Measurements from ENCODE around the gene PTPRE.

Gene PTPRE

GRCh38 chr10:127971101-127971946 is 64.4 kb downstream of the PTPRE start:
- Mint-ChIP-seq H3K27me3 (ENCODE audit: low read depth, poor library complexity) (peaks cover 14% of the 10 kb centered on the region), H3K27ac (no peak overlapping the region), H3K4me3 (no peak overlapping the region), H3K9me3 (no peaks in the 10 kb centered on the region), H3K36me3 (ENCODE audit: low read depth) (no peaks in the 10 kb centered on the region), H3K4me1 (peaks cover 40% of the 10 kb centered on the region)
- TF ChIP-seq CTCF (IDR thresholded peaks at IDR 0.05): no peak
- no peak for DNase-seq

GRCh38 chr10:127971963-127972615 is 65.2 kb downstream of the PTPRE start:
- Mint-ChIP-seq H3K4me1 (peaks cover 47% of the 10 kb centered on the region), H3K4me3 (no peak overlapping the region), H3K9me3 (no peaks in the 10 kb centered on the region), H3K27me3 (ENCODE audit: low read depth, poor library complexity) (peaks cover 14% of the 10 kb centered on the region), H3K27ac (no peak overlapping the region), H3K36me3 (ENCODE audit: low read depth) (no peaks in the 10 kb centered on the region)
- no peak for DNase-seq
- TF ChIP-seq CTCF (IDR thresholded peaks at IDR 0.05): no peak

- TF ChIP-seq CTCF (IDR thresholded peaks at IDR 0.05): no peak
- Mint-ChIP-seq H3K36me3 (ENCODE audit: low read depth) (no peaks in the 10 kb centered on the region), H3K27me3 (ENCODE audit: low read depth, poor library complexity) (peaks cover 14% of the 10 kb centered on the region), H3K4me1 (peaks cover 54% of the 10 kb centered on the region), H3K4me3 (no peak overlapping the region), H3K27ac (peak overlapping the region; percentile 50), H3K9me3 (no peaks in the 10 kb centered on the region)
- no peak for DNase-seq
These were observed 66.0 kb downstream of the PTPRE start for GRCh38 chr10:127972751-127973357.

- peaks cover 14% of the 10 kb centered on the region for H3K27me3 Mint-ChIP-seq (ENCODE audit: low read depth, poor library complexity)
- peak; percentile 24 for DNase-seq
- no peak overlapping the region for H3K4me3 Mint-ChIP-seq
- TF ChIP-seq CTCF (IDR thresholded peaks at IDR 0.05): peak; percentile 17
- H3K9me3 Mint-ChIP-seq: no peaks in the 10 kb centered on the region
- H3K36me3 Mint-ChIP-seq (ENCODE audit: low read depth): no peaks in the 10 kb centered on the region
- H3K4me1 Mint-ChIP-seq: peaks cover 47% of the 10 kb centered on the region
- H3K27ac Mint-ChIP-seq: no peak overlapping the region
These were observed 66.9 kb downstream of the PTPRE start for GRCh38 chr10:127973791-127974311.

- TF ChIP-seq CTCF (IDR thresholded peaks at IDR 0.05): no peak
- peaks cover 12% of the 10 kb centered on the region for H3K27me3 Mint-ChIP-seq (ENCODE audit: low read depth, poor library complexity)
- H3K36me3 Mint-ChIP-seq (ENCODE audit: low read depth): no peaks in the 10 kb centered on the region
- H3K4me1 Mint-ChIP-seq: peaks cover 47% of the 10 kb centered on the region
- H3K9me3 Mint-ChIP-seq: peaks cover 2% of the 10 kb centered on the region
- no peak overlapping the region for H3K27ac Mint-ChIP-seq
- no peak for DNase-seq
- H3K4me3 Mint-ChIP-seq: no peak overlapping the region
These were observed 68.0 kb downstream of the PTPRE start for GRCh38 chr10:127974911-127975310.
